Measurements from ENCODE around the gene LYSMD2. TPM values are rescaled to one million over a fixed set of nuclear protein-coding genes. Genes with fewer than 3 reads are reported as not detected.

Gene LYSMD2
- total RNA-seq, 1 donor from 2014 or later = 5.0 TPM

DNA sequence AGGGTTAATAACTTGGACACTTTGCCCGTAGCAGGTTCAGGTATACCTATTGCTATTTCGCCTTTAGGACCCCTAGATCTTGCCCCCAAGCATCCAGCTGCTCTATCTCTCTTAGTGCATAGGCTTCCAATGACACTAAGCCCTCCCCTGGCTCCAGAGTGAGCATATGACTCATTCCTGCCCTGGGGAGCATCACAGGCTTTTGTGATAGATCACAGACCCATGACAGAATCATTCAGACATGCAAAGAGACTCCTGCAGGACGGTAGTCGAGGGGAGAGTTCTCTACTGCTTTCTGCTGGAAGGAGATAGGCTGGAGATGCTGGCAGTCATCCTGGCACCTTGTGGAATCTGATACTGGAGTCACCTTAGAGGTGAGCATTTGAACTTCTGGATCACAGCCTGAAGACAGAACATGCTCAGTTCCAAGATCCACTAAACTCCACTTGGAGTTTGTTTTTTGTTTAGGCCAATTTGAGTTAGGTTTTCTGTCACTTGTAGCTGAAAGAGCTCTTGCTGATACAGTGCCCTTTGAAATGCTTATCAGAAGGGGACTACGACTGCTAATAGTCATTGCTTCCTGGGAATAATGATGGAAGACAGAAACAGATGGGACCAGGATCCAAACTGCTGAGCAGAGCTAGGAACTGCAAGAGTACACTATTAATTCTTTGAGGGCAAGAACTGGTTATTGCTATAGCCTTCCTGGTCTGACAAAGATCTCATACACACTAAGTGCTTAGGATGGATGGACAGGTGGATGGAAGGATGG, 11.0 kb downstream of the LYSMD2 start:
- Mint-ChIP-seq H3K27me3 (peaks cover 6% of the 10 kb centered on the region), H3K36me3 (ENCODE audit: insufficient read depth) (no peaks in the 10 kb centered on the region), H3K4me1 (ENCODE audit: low read depth) (no peaks in the 10 kb centered on the region), H3K4me3 (ENCODE audit: low read depth) (no peak overlapping the region), H3K27ac (no peak overlapping the region), H3K9me3 (ENCODE audit: low read depth) (no peaks in the 10 kb centered on the region)
- no peak for TF ChIP-seq CTCF (IDR thresholded peaks at IDR 0.05; ENCODE audit: unreplicated experiment)
- no peak for DNase-seq (ENCODE audit: low spot score, unreplicated experiment)

DNA sequence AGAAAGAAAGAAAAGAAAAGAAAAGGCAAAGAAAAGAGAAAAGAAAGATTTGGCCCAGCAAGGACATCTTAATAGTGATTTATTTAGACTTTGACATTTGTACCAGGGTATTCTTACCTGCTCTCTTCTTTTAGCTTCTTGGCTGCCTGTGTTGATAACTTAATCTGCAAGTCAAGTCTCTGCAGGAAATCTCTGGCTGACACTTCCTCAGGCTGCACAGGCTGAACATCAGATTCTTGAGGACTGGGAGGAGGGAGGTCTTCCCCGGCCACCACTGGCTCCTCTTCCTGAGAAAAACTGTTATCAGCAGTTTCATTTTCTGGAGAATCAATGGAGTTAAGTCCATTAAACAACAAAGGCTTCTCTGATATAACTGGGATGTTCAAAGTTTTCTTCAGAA, 12.8 kb downstream of the LYSMD2 start:
- DNase-seq (ENCODE audit: low spot score, unreplicated experiment) = no peak
- H3K27me3 Mint-ChIP-seq = no peaks in the 10 kb centered on the region
- no peaks in the 10 kb centered on the region for H3K36me3 Mint-ChIP-seq (ENCODE audit: insufficient read depth)
- H3K9me3 Mint-ChIP-seq (ENCODE audit: low read depth) = no peaks in the 10 kb centered on the region
- H3K27ac Mint-ChIP-seq = no peak overlapping the region
- H3K4me1 Mint-ChIP-seq (ENCODE audit: low read depth) = peaks cover 4% of the 10 kb centered on the region
- H3K4me3 Mint-ChIP-seq (ENCODE audit: low read depth) = no peak overlapping the region
- TF ChIP-seq CTCF (IDR thresholded peaks at IDR 0.05; ENCODE audit: unreplicated experiment) = no peak

DNA sequence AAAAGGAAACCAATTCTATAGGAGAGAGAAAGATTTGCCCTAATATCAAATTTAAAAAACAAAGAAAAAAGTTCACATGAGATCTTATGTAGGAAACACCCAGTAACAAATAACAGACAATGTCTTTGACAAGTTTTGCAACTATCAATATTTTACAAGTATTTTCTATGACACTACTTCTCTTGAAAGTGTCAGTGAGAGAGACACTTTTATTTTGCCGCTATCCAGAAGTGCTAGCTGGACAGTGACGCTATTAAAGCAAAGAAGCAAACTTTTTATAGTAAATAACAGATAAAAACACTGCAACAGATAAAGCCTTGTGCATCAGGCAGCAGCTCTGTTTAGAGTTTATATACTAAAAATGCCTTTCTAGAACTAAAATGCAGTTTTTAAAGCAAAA, 13.3 kb downstream of the LYSMD2 start:
- no peak overlapping the region for H3K4me3 Mint-ChIP-seq (ENCODE audit: low read depth)
- H3K27ac Mint-ChIP-seq = no peak overlapping the region
- DNase-seq (ENCODE audit: low spot score, unreplicated experiment) = no peak
- peaks cover 4% of the 10 kb centered on the region for H3K4me1 Mint-ChIP-seq (ENCODE audit: low read depth)
- no peaks in the 10 kb centered on the region for H3K27me3 Mint-ChIP-seq
- H3K9me3 Mint-ChIP-seq (ENCODE audit: low read depth) = no peaks in the 10 kb centered on the region
- TF ChIP-seq CTCF (IDR thresholded peaks at IDR 0.05; ENCODE audit: unreplicated experiment) = no peak
- no peaks in the 10 kb centered on the region for H3K36me3 Mint-ChIP-seq (ENCODE audit: insufficient read depth)

GRCh38 chr15:51721199-51721960, 16.1 kb downstream of the LYSMD2 start:
- Mint-ChIP-seq H3K36me3 (ENCODE audit: insufficient read depth) (no peaks in the 10 kb centered on the region), H3K27ac (no peak overlapping the region), H3K27me3 (no peaks in the 10 kb centered on the region), H3K9me3 (ENCODE audit: low read depth) (no peaks in the 10 kb centered on the region), H3K4me1 (ENCODE audit: low read depth) (peaks cover 4% of the 10 kb centered on the region), H3K4me3 (ENCODE audit: low read depth) (no peak overlapping the region)
- DNase-seq (ENCODE audit: low spot score, unreplicated experiment) = no peak
- no peak for TF ChIP-seq CTCF (IDR thresholded peaks at IDR 0.05; ENCODE audit: unreplicated experiment)

DNA sequence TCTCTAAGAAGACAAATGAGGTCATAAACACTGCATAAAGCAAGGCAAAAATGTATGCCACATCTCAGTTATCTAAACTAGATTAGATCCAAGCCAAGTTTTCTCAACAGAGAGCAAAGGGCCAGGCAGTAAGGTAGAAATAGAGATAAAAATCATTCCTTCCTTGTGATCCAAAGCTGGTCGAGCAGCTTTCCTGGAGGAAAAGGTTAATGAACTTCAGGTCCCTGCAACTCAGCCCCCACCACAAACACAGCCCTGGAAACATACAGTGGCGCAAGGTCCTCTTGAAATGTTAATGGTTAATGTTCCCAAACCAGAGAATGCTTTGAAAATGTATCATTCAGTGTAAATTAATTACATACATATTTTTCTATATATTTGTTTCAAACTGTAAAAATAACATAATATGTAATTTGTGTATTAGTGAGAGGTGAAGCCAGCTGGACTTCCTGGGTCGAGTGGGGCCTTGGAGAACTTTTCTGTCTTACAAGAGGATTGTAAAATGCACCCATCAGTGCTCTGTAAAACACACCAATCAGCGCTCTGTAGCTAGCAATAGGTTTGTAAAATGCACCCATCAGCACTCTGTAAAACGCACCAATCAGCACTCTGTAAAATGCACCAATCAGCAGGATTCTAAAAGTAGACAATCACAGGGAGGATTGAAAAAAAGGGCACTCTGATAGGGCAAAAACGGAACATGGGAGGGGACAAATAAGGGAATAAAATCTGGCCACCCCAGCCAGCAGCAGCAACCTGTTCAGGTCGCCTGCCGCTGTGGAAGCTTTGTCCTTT, 17.1 kb downstream of the LYSMD2 start:
- DNase-seq (ENCODE audit: low spot score, unreplicated experiment) = no peak
- Mint-ChIP-seq H3K27me3 (no peaks in the 10 kb centered on the region), H3K4me3 (ENCODE audit: low read depth) (no peak overlapping the region), H3K9me3 (ENCODE audit: low read depth) (no peaks in the 10 kb centered on the region), H3K36me3 (ENCODE audit: insufficient read depth) (no peaks in the 10 kb centered on the region), H3K27ac (no peak overlapping the region), H3K4me1 (ENCODE audit: low read depth) (peaks cover 4% of the 10 kb centered on the region)
- TF ChIP-seq CTCF (IDR thresholded peaks at IDR 0.05; ENCODE audit: unreplicated experiment) = no peak

All from progenitor cell of endocrine pancreas (in vitro differentiated cells).